H1 (cell line): ENCODE measurements around the gene DNAH8. TPM values are rescaled to one million over a fixed set of nuclear protein-coding genes. Genes with fewer than 3 reads are reported as not detected.

Experiments used
- CTCF ChIA-PET: fragments of 300-600 bp; sonication (Branson Sonifier 250); formaldehyde crosslinking; loops from one replicate; lab custom pipeline; 2021; ENCODE audit not compliant: partially characterized antibody; lab: Charles Lee
- POLR2A ChIA-PET: fragments of 300-600 bp; sonication (Branson Sonifier 250); formaldehyde crosslinking; loops from one replicate; lab custom pipeline; 2021; ENCODE audit warnings: inconsistent platforms; ENCODE audit not compliant: partially characterized antibody; lab: Charles Lee
- DNase-seq, 2 experiments: peaks; one replicate each; pipeline versions ENCODE4 v3.0.0 to v3.0.0-alpha.2; 2010 to 2022; ENCODE audit warnings: low spot score in 2 of 2, low read depth in 1 of 2, mixed read lengths in 1 of 2
- FAIRE-seq: peaks from 2 replicates; lab custom pipeline; 2011; peaks lifted over from hg19 to GRCh38; lab: Jason Lieb, UNC
- H2AFZ ChIP-seq: 2 replicates; pipeline ENCODE4 v1.8.1; 2012; ENCODE audit warnings: low read length, inconsistent platforms
- H2AK5ac ChIP-seq: 2 replicates; pipeline ENCODE4 v1.6.1; 2013; ENCODE audit warnings: low read depth, low read length
- H2BK120ac ChIP-seq: replicated peaks from 2 replicates; pipeline ENCODE3; 2013; ENCODE audit warnings: low read depth, low read length, inconsistent platforms
- H2BK12ac ChIP-seq: 2 replicates; pipeline ENCODE4 v1.6.1; 2013; ENCODE audit warnings: low read depth, low read length
- H2BK15ac ChIP-seq: 2 replicates; pipeline ENCODE4 v1.6.1; 2013; ENCODE audit warnings: low read length
- H2BK20ac ChIP-seq: 2 replicates; pipeline ENCODE4 v1.6.1; 2013; ENCODE audit warnings: low read length
- H2BK5ac ChIP-seq: 2 replicates; pipeline ENCODE4 v1.6.1; 2013; ENCODE audit warnings: low read depth, low read length
- H3K14ac ChIP-seq: 2 replicates; pipeline ENCODE4 v1.6.1; 2013; ENCODE audit warnings: inconsistent platforms; ENCODE audit not compliant: insufficient read length
- H3K18ac ChIP-seq: 2 replicates; pipeline ENCODE4 v1.6.1; 2013; ENCODE audit warnings: low read length; ENCODE audit errors: extremely low read depth
- H3K23ac ChIP-seq: 2 replicates; pipeline ENCODE4 v1.6.1; 2013; ENCODE audit warnings: inconsistent platforms; ENCODE audit not compliant: insufficient read length
- H3K23me2 ChIP-seq: 2 replicates; pipeline ENCODE4 v1.6.1; 2013; ENCODE audit warnings: low read depth, low read length
- H3K27ac ChIP-seq: 2 replicates; pipeline ENCODE4 v1.6.1; 2011; ENCODE audit warnings: low read depth, low read length, inconsistent platforms
- H3K27me3 ChIP-seq, 4 experiments: replicated peaks in 1 of 4; 1 replicate in 1 of 4; 2 replicates in 3 of 4; pipeline versions ENCODE4 v1.6.1 to v1.8.1; 2011 to 2013; ENCODE audit warnings: low read length in 3 of 4, mild to moderate bottlenecking in 3 of 4, inconsistent platforms in 2 of 4, mixed read lengths in 2 of 4, moderate library complexity in 1 of 4; ENCODE audit not compliant: control insufficient read depth in 3 of 4, insufficient read depth in 3 of 4; ENCODE audit errors: extremely low read depth in 1 of 4
- H3K36me3 ChIP-seq, 4 experiments: 2 replicates each; pipeline versions ENCODE4 v1.6.1 to v1.8.1; 2011 to 2013; ENCODE audit warnings: mild to moderate bottlenecking in 4 of 4, low read length in 3 of 4, moderate library complexity in 2 of 4, control low read depth in 1 of 4, inconsistent platforms in 1 of 4; ENCODE audit not compliant: insufficient read depth in 4 of 4, control insufficient read depth in 2 of 4
- H3K4ac ChIP-seq: replicated peaks from 2 replicates; pipeline ENCODE3; 2013; ENCODE audit warnings: low read length, low read depth, mixed read lengths, inconsistent platforms; ENCODE audit not compliant: insufficient read length
- H3K4me1 ChIP-seq, 4 experiments: replicated peaks in 1 of 4; 1 replicate in 1 of 4; 2 replicates in 3 of 4; pipeline versions ENCODE4 v1.6.1 to v1.8.1; 2011 to 2013; ENCODE audit warnings: low read length in 3 of 4, inconsistent platforms in 2 of 4, mixed read lengths in 1 of 4; ENCODE audit not compliant: insufficient read depth in 4 of 4, control insufficient read depth in 3 of 4
- H3K4me2 ChIP-seq, 2 experiments: 2 replicates each; pipeline versions ENCODE4 v1.6.1 to v1.8.1; 2011 to 2013; ENCODE audit warnings: low read depth in 2 of 2, low read length in 2 of 2, control low read depth in 1 of 2, inconsistent platforms in 1 of 2, mild to moderate bottlenecking in 1 of 2; ENCODE audit not compliant: insufficient read depth in 1 of 2
- H3K4me3 ChIP-seq, 4 experiments: fragments of 200-600, 300-600 bp in 1 of 4; sonication (generic), shearing (Covaris generic), sonication (Bioruptor Twin) in 1 of 4; 2 replicates each; pipeline versions ENCODE4 v1.5.1 to v1.8.1; 2011 to 2016; ENCODE audit warnings: low read length in 4 of 4, low read depth in 3 of 4, control low read depth in 2 of 4, inconsistent platforms in 2 of 4, mild to moderate bottlenecking in 2 of 4, mixed read lengths in 1 of 4, moderate library complexity in 1 of 4; ENCODE audit not compliant: insufficient read depth in 2 of 4; ENCODE audit errors: extremely low read depth in 1 of 4
- H3K56ac ChIP-seq: replicated peaks from 2 replicates; pipeline ENCODE3; 2013; ENCODE audit warnings: low read depth, mild to moderate bottlenecking, mixed read lengths, low read length, inconsistent platforms; ENCODE audit not compliant: insufficient read length
- H3K79me1 ChIP-seq: 2 replicates; pipeline ENCODE4 v1.6.1; 2013; ENCODE audit warnings: low read depth, low read length, control low read depth
- H3K79me2 ChIP-seq, 2 experiments: 2 replicates each; pipeline versions ENCODE4 v1.6.1 to v1.8.1; 2012 to 2013; ENCODE audit warnings: low read length in 2 of 2, mild to moderate bottlenecking in 2 of 2, inconsistent platforms in 1 of 2; ENCODE audit not compliant: insufficient read depth in 2 of 2, control insufficient read depth in 1 of 2
- H3K9ac ChIP-seq, 4 experiments: replicated peaks in 1 of 4; 1 replicate in 1 of 4; 2 replicates in 3 of 4; pipeline versions ENCODE4 v1.6.1 to v1.8.1; 2011 to 2013; ENCODE audit warnings: low read depth in 3 of 4, low read length in 3 of 4, control low read depth in 2 of 4, mild to moderate bottlenecking in 2 of 4, moderate library complexity in 2 of 4, inconsistent platforms in 1 of 4; ENCODE audit errors: extremely low read depth in 1 of 4
- H3K9me3 ChIP-seq, 2 experiments: 2 replicates each; pipeline versions ENCODE4 v1.6.1 to v1.8.1; 2012 to 2013; ENCODE audit warnings: mild to moderate bottlenecking in 2 of 2, moderate library complexity in 2 of 2, control low read depth in 1 of 2, inconsistent platforms in 1 of 2, low read depth in 1 of 2, low read length in 1 of 2, mixed read lengths in 1 of 2; ENCODE audit not compliant: insufficient read depth in 2 of 2
- H4K20me1 ChIP-seq, 2 experiments: replicated peaks in 1 of 2; 2 replicates each; pipeline versions ENCODE3 to v1.8.1; 2011 to 2013; ENCODE audit warnings: inconsistent platforms in 2 of 2, low read length in 2 of 2, mild to moderate bottlenecking in 1 of 2; ENCODE audit not compliant: insufficient read depth in 2 of 2, control insufficient read depth in 1 of 2
- H4K5ac ChIP-seq: 2 replicates; pipeline ENCODE4 v1.6.1; 2013; ENCODE audit warnings: low read length, low read depth, mixed read lengths, inconsistent platforms; ENCODE audit not compliant: insufficient read length
- H4K8ac ChIP-seq: 2 replicates; pipeline ENCODE4 v1.8.0; 2013; ENCODE audit warnings: mild to moderate bottlenecking, moderate library complexity, low read length, inconsistent platforms; ENCODE audit not compliant: insufficient read depth; ENCODE audit errors: extremely low read depth
- H4K91ac ChIP-seq: replicated peaks from 2 replicates; pipeline ENCODE3; 2013; ENCODE audit warnings: low read length, mixed read lengths, inconsistent platforms; ENCODE audit not compliant: insufficient read length
- HDAC2 ChIP-seq, 2 experiments: fragments of 300-600 bp in 1 of 2; sonication (generic) in 1 of 2; IDR thresholded peaks; 2 replicates each; pipeline ENCODE4 v1.6.1; 2011 to 2012; ENCODE audit warnings: low read depth in 2 of 2, low read length in 2 of 2, mild to moderate bottlenecking in 2 of 2, moderate library complexity in 2 of 2, borderline replicate concordance in 1 of 2, inconsistent platforms in 1 of 2
- SIN3A ChIP-seq, 2 experiments: IDR thresholded peaks in 1 of 2; conservative IDR thresholded peaks in 1 of 2; 2 replicates each; pipeline ENCODE4 v1.6.1; 2011 to 2012; ENCODE audit warnings: low read length in 2 of 2, improper control_type of control experiment in 1 of 2, low read depth in 1 of 2, mild to moderate bottlenecking in 1 of 2
- SIRT6 ChIP-seq: IDR thresholded peaks from one replicate; pipeline ENCODE4 v1.7.1; 2012; ENCODE audit warnings: low read length, inconsistent platforms
- TAF1 ChIP-seq: IDR thresholded peaks from 2 replicates; pipeline ENCODE4 v1.6.1; 2011; ENCODE audit warnings: mild to moderate bottlenecking, low read depth, low read length
- WGBS, 2 experiments: shearing (Covaris generic) in 1 of 2; methylation state at CpG; one replicate each; pipeline versions ENCODE4 v1.1.6 to v1.1.7; 2013 to 2015; ENCODE audit warnings: low lambda C conversion rate in 2 of 2, mixed read lengths in 2 of 2, inconsistent platforms in 1 of 2, low coverage in 1 of 2, missing lambda C conversion rate in 1 of 2; ENCODE audit not compliant: insufficient replicate concordance in 2 of 2, insufficient coverage in 1 of 2, insufficient read length in 1 of 2; ENCODE audit errors: extremely low coverage in 1 of 2, missing lambda C conversion rate in 1 of 2; 5-methylcytosine and 5-hydroxymethylcytosine counted together
- polyA plus RNA-seq, 7 experiments: library from polyadenylated mRNA; depleted of rRNA in 3 of 7; stranded (reverse) in 5 of 7; unstranded in 2 of 7; fragments of >200 nt in 5 of 7; fragments of 200-250 nt in 2 of 7; gene quantifications; 1 replicate in 5 of 7; 2 replicates in 1 of 7; 4 replicates in 1 of 7; pipeline versions ENCODE4 v1.2.1 to v1.2.3, GENCODE V29; 2011 to 2013; ENCODE audit warnings: missing spikeins in 2 of 7, mixed read lengths in 2 of 7
- total RNA-seq: library from RNA; stranded (reverse); fragmentation: NEBNext Ultra II Directional; extraction: Animal tissue kit (Norgen Biotek cat#: 25700); gene quantifications from 2 replicates; pipeline ENCODE4 v1.2.1, GENCODE V29; 2021

DNAH8 gene
- total and polyA plus RNA-seq, 2 of the 8 experiments (the other 6 are each of a cell fraction or from before 2014, with no cell fraction given) = under 0.01 TPM; not detected in 1

GRCh38 chr6:38805692-38806091, 90.6 kb downstream of the DNAH8 start:
- H2BK120ac ChIP-seq = no peak overlapping the region
- peaks cover 0 to 2% (median 0%) of the 10 kb centered on the region in 4 experiments; a peak in 1 of 7 replicates for H3K4me1 ChIP-seq
- H2BK20ac ChIP-seq = no peak overlapping the region
- H4K91ac ChIP-seq = no peak overlapping the region
- H2BK15ac ChIP-seq = no peak overlapping the region
- H3K27me3 ChIP-seq = no peaks in the 10 kb centered on the region
- H2BK5ac ChIP-seq = no peak overlapping the region
- H3K4me3 ChIP-seq = no peak overlapping the region
- H3K79me2 ChIP-seq = no peaks in the 10 kb centered on the region
- no peak overlapping the region for H3K4me2 ChIP-seq
- no peak overlapping the region for H2BK12ac ChIP-seq
- POLR2A ChIA-PET = no interaction called here
- 88% methylated on average over 2 of the region's 2 CpGs; no CpG with 5 or more reads in 1 of the 2 experiments for WGBS, 2 experiments
- H3K4ac ChIP-seq = no peak overlapping the region
- peaks cover 0 to 1% of the 10 kb centered on the region in 2 experiments for H4K20me1 ChIP-seq
- H3K9ac ChIP-seq = no peak overlapping the region
- DNase-seq = no peak
- no peak overlapping the region for H2AFZ ChIP-seq
- no peak overlapping the region for H3K27ac ChIP-seq
- no peak overlapping the region for H3K18ac ChIP-seq
- no peak for FAIRE-seq
- H3K56ac ChIP-seq = no peak overlapping the region
- no peak overlapping the region for H3K14ac ChIP-seq
- H3K23ac ChIP-seq = no peak overlapping the region
- CTCF ChIA-PET = interaction anchor here (1.6 kb wide), 1 partner anchor 66 kb away, joined by 5 read pairs; no protein-coding TSS in a partner anchor
- H3K36me3 ChIP-seq = no peaks in the 10 kb centered on the region
- no peak overlapping the region for H2AK5ac ChIP-seq
- no peak overlapping the region for H4K5ac ChIP-seq
- no peaks in the 10 kb centered on the region for H3K23me2 ChIP-seq
- H3K79me1 ChIP-seq = no peaks in the 10 kb centered on the region
- H3K9me3 ChIP-seq = no peaks in the 10 kb centered on the region
- H4K8ac ChIP-seq = no peak overlapping the region
- TF ChIP-seq SIN3A (conservative IDR thresholded peaks at IDR 0.05 in 1 of 2, IDR thresholded peaks at IDR 0.05 in 1 of 2; ENCODE audit: low read depth in 1 of 2, low read length in 2 of 2) (no peak), SIRT6 (no peak), TAF1 (no peak), HDAC2 (IDR thresholded peaks at IDR 0.05; ENCODE audit: borderline replicate concordance in 1 of 2, low read depth in 2 of 2, low read length in 2 of 2) (no peak)
